Psoas muscle (tissue), 8 donors: ENCODE results near the gene SULT1B1. TPM values are rescaled to one million over a fixed set of nuclear protein-coding genes. Genes with fewer than 3 reads are reported as not detected.

ENCODE experiments used
- ATAC-seq, 4 donors: fragments of 200-7000 bp; cut with Tn5 transposase; one replicate each; pipeline ENCODE4 v1.9.1; 2020; ENCODE audit warnings: moderate library complexity in 3 of 4, mild to moderate bottlenecking in 2 of 4
- DNase-seq, 2 donors: peaks; one replicate each; pipeline ENCODE4 v3.0.0-alpha.2; 2020
- H3K27ac ChIP-seq: fragments of 200-600 bp; one replicate; pipeline ENCODE4 v1.8.0; 2022
- H3K27me3 ChIP-seq, 3 donors: fragments of 200-600 bp in 1 of 3; one replicate each; pipeline versions ENCODE4 v1.6.1 to v1.8.0; 2013 to 2022; ENCODE audit warnings: low read length in 2 of 3, mild to moderate bottlenecking in 2 of 3, moderate library complexity in 1 of 3; ENCODE audit not compliant: insufficient read depth in 3 of 3
- H3K36me3 ChIP-seq, 2 donors: fragments of 200-600 bp in 1 of 2; one replicate each; pipeline versions ENCODE4 v1.6.1 to v1.8.0; 2013 to 2022; ENCODE audit warnings: low read depth in 1 of 2, mild to moderate bottlenecking in 1 of 2, moderate library complexity in 1 of 2; ENCODE audit not compliant: insufficient read depth in 1 of 2
- H3K4me1 ChIP-seq: fragments of 200-600 bp; one replicate; pipeline ENCODE4 v1.8.0; 2022
- H3K4me3 ChIP-seq: fragments of 200-600 bp; one replicate; pipeline ENCODE4 v1.8.0; 2022; ENCODE audit warnings: mild to moderate bottlenecking
- H3K9me3 ChIP-seq: fragments of 200-600 bp; one replicate; pipeline ENCODE4 v1.8.0; 2022
- CTCF ChIP-seq: fragments of 200-600 bp; IDR thresholded peaks from one replicate; pipeline ENCODE4 v1.8.0; 2022; ENCODE audit warnings: antibody characterized with exemption
- WGBS, 3 donors: extraction: QIAGEN DNeasy Blood & Tissue Kit; methylation state at CpG; one replicate each; pipeline versions ENCODE4 v1.1.6 to v1.1.7; 2013; 5-methylcytosine and 5-hydroxymethylcytosine counted together
- intact Hi-C, 2 donors: fragments of 100-400 bp; cut with DNase I; formaldehyde crosslinking; loops; one replicate each; pipeline versions ENCODE4 v1.11.0 to v1.14.2; 2022
- long read RNA-seq, 2 donors: library from polyadenylated mRNA; unstranded; transcript quantifications; one replicate each; pipeline ENCODE4 v2.0.0, GENCODE V29; 2021
- polyA plus RNA-seq, 3 donors: library from polyadenylated mRNA; stranded (reverse); fragments of 200-250 nt; gene quantifications; one replicate each; pipeline ENCODE4 v1.2.3, GENCODE V29; 2013
- total RNA-seq, 4 donors: library from RNA; stranded (reverse); fragmentation: NEBNext Ultra II Directional in 2 of 4; extraction: Animal tissue kit (Norgen Biotek cat#: 25700) in 2 of 4; gene quantifications; one replicate each; pipeline versions ENCODE4 v1.2.1 to v1.2.4, GENCODE V29; 2021 to 2023
- donor health status: healthy with polysubstance abuse.
- donor health status: DM: no; HTN: no; CAD: no; lungs with moderate emphysema.
- donor health status: Bipolar disorder and iron deficiency.
- donor health status: healthy.
- donor health status: DM: yes; HTN: yes; CAD: no.
- donor health status: DM: no; HTN: no; CAD: no.
- donor health status: DM: no; HTN: no; CAD: no.
- donor health status: DM: yes; HTN: yes; CAD: no.

The SULT1B1 gene
- total RNA-seq: under 1 TPM; 0.24 to 0.74 (median 0.39) TPM
- polyA plus RNA-seq: under 1 TPM; 0.03 to 0.14 (median 0.10) TPM
- long read RNA-seq, donor 1: 0 reads
- long read RNA-seq, donor 2: 0 reads

- Histone ChIP-seq H3K27me3 (no peaks in the 10 kb centered on the region), H3K4me1 (no peaks in the 10 kb centered on the region), H3K36me3 (no peaks in the 10 kb centered on the region), H3K9me3 (no peaks in the 10 kb centered on the region), H3K4me3 (no peak within 1 kb of the TSS), H3K27ac (no peak within 1 kb of the TSS)
- intact Hi-C loops: no loop called here
- WGBS, 3 donors: 19 to 23% (median 22%) methylated on average over 2 of the region's 2 CpGs
- no peak for TF ChIP-seq CTCF
- ATAC-seq (peak in 1 of 4 donors; percentile 16), DNase-seq (no peak)
Observed at GRCh38 chr4:69760455-69760854, at the start of gene SULT1B1. Gene SULT1B1, minus strand, starts transcription at chr4:69760620. Its CDS starts 5,403 bp downstream, at chr4:69755217.

GRCh38 chr4:69800599-69800998 lies 40.2 kb upstream of the SULT1B1 start:
- Histone ChIP-seq H3K4me3 (no peak overlapping the region), H3K4me1 (no peaks in the 10 kb centered on the region), H3K27me3 (no peaks in the 10 kb centered on the region), H3K9me3 (no peaks in the 10 kb centered on the region), H3K36me3 (no peaks in the 10 kb centered on the region), H3K27ac (no peak overlapping the region)
- DNase-seq (no peak), ATAC-seq (no peak)
- TF ChIP-seq CTCF: no peak
- intact Hi-C loops: no loop called here
- WGBS, 3 donors: 32 to 35% (median 34%) methylated on average over 1 of the region's 1 CpG

GRCh38 chr4:69799337-69799736 lies 38.9 kb upstream of the SULT1B1 start:
- TF ChIP-seq CTCF: no peak
- Histone ChIP-seq H3K9me3 (no peaks in the 10 kb centered on the region), H3K27ac (no peak overlapping the region), H3K36me3 (no peaks in the 10 kb centered on the region), H3K4me1 (no peaks in the 10 kb centered on the region), H3K4me3 (no peak overlapping the region), H3K27me3 (no peaks in the 10 kb centered on the region)
- ATAC-seq (no peak), DNase-seq (no peak)
- intact Hi-C loops: no loop called here
- WGBS, 3 donors: 73 to 76% (median 74%) methylated on average over 3 of the region's 3 CpGs

GRCh38 chr4:69793732-69794131 lies 33.3 kb upstream of the SULT1B1 start:
- no peak for ATAC-seq

More at GRCh38 chr4:69793732-69794131, 33.3 kb upstream of the SULT1B1 start:
- DNase-seq: no peak
- H3K4me1 ChIP-seq: no peaks in the 10 kb centered on the region
- no peaks in the 10 kb centered on the region for H3K36me3 ChIP-seq
- H3K27me3 ChIP-seq: no peaks in the 10 kb centered on the region
- no peak overlapping the region for H3K4me3 ChIP-seq
- H3K9me3 ChIP-seq: no peaks in the 10 kb centered on the region
- no peak overlapping the region for H3K27ac ChIP-seq
- TF ChIP-seq CTCF: no peak
- intact Hi-C loops: no loop called here
